Stimulated activated CD4-positive, alpha-beta T cell treated with anti-CD3 and anti-CD28 coated beads, Interleukin-15, amount 100 ng/mL, for 1 hour (primary cell): ENCODE results near the gene KCMF1.
"Not testable (repeated sequence)": the region's sequence is repeated elsewhere in the genome, so short reads cannot be mapped to it uniquely, and the experiment has no call there.

Source experiments
- DNase-seq, 2 donors: peaks; one replicate each; pipeline ENCODE4 v3.0.0-alpha.2; 2020; ENCODE audit warnings: low read depth in 1 of 2, low spot score in 1 of 2

The KCMF1 gene

GRCh38 chr2:84970868-84971509, at the start of gene KCMF1:
Gene KCMF1 (plus strand): TSS chr2:84971161. CDS start chr2:84971452, 291 bp downstream.
- peak; percentile 39 to 62 for DNase-seq

- DNase-seq, result no peak
Observed at GRCh38 chr2:84923009-84923408, 48.0 kb upstream of the KCMF1 start.

DNA sequence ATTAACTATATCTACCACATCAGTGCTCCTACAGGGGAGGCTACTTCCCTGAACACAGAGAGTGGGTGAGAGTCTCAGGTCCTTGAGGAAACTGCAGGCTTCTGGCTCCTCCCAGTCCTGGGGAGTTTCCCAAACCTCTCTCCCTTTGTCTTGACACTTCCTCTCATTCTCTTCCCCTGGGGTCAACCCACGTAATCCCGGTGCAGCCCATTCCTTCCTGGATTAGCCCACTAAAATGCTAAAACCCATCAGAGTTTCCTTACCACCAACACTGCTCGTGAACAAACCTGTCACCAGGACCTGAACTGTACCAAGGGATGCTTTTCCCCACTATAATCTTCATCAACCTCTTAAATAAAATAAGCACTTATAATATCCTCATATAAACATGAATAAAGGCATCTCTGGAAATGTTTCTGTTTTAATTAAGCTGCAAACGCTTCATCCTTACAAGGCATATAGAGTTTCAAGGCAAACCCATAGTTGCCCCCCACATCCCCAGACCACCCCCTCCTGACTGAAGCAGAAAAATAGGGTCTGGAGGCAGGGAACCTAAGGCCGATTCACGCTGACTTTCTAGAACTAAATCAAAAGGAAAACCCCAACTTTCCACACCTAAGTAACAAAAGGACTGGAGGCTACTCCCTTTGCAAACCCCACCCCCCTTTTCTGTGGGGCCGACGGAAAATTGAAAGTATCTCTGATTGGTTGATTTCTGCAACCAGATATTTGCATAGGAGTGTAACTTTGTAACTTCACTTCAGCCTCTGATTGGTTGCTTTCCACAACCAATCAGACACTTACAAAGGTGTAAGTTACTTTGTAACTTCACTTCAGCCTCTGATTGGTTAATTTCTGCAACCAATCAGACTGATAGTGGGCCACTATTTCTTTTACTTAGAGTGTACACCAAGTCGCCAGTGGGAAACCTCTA, 46.5 kb upstream of the KCMF1 start:
- DNase-seq, result no peak

DNA sequence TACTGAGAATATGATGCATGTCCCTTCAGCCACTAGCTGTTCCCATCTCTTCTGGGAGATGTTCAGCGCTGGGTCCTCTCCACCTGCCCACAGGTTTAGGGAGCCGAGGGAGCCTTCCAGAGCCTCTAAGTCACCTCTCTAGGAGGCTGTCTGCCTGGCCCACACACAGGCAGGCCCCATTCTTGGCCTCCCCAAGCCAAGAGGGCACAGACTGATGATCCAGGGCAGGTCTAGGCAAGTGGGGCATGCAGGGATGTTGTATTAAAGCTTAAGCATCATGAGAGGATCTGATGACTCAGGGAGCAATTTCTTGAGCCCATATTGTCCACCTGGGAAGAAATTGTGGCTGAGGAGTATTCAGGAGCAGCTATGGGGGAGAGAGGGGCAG, 45.6 kb upstream of the KCMF1 start:
- no peak for DNase-seq

DNA sequence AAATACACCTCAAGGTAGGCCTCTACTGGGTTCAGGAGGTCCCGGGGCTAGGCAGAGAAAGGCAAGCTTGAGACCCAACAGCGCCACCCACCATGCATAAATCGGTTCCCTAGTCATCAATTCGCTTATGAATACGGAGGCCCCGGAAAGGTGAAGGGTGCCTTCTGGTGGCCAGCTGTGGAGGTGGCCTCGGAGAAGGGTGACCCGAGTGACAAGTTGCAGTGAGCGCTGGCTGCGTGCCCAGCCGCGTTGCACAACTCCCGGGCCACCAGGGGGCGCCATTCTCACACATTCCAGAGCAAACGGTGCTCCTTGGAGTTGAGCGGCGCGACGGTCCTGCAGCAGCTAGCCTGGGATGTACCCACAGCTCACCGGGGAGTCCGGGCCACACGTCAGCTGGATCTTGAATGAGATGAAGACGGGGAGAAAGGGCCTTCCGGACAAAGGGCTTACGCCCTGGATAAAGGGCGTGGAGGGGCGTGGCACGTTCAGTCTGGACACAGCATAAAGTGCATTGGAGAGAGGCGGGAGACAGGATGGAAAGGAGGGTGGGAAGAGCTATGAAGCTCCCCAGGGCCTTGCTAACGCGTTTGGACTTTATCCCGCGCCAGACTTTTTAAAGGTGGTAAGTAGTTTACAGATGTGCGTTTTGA, 45.1 kb upstream of the KCMF1 start:
- DNase-seq, result peak; percentile 97 to 99

- DNase-seq, result no peak
Observed at GRCh38 chr2:84927275-84927627, 43.7 kb upstream of the KCMF1 start.

- DNase-seq, result no peak
Observed at GRCh38 chr2:84931384-84931821, 39.6 kb upstream of the KCMF1 start.

- DNase-seq, result no peak
Observed at GRCh38 chr2:84938194-84938879, 32.6 kb upstream of the KCMF1 start.

DNA sequence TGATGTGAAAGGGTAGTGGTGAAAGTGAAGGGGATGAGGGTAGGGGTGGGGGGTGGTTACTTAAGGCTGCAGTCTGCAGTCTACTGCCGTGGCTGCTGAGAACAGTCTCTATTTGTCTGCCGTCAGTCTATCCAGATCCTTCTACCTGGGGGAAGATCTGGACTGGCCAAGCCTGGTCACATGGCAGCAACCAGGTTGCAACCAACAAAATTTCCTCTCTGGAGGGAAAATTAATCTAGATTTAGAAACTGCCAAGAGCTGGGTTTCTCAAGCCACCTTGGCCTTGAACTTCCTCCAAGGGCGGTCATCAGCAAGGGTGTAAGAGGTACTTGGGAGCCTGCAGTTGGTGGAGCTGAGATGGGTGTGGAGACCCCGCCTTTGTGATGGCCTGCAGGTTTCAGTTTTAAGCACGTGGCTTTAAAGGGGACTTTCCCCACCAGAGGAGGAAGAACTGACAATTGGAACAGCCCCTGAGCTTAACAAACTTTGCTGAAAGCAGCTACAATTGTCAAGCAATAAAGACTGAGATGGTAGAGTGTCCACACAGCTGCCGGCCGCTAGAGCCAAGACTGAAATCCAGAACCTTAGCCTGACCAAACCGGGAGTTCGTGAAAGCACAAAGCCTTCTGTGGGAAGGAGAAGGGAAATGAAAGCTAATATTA, 31.4 kb upstream of the KCMF1 start:
- DNase-seq, result peak; percentile 27 to 47

- no peak for DNase-seq
Observed at GRCh38 chr2:84940088-84940470, 30.9 kb upstream of the KCMF1 start.

DNA sequence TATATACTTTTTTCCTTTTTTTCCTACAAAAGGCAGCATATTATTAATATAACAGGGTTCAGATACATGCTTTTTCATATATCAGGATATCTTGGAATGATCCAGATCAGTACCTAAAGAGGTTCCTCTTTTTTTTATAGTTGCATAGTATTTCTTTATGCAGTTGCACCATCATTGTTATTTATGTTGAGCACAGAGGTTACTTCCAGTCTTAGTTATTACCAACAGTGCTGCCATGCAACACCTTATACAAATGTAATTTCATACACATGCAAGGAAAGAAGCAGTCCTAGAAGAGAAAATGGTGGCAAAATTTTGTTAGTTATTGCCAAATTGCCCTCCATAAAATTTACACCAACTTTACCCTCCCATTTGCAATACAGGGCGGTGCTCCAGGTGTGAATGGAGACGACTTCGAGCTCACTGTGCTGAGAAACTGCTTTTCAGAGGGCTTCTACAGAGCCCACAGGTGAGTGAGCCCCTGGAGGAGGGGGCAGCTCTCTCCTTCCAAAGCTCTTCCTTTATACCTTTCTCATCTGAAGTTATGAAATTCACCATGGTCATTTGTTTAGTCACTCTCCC, 30.0 kb upstream of the KCMF1 start:
- DNase-seq, result no peak

DNA sequence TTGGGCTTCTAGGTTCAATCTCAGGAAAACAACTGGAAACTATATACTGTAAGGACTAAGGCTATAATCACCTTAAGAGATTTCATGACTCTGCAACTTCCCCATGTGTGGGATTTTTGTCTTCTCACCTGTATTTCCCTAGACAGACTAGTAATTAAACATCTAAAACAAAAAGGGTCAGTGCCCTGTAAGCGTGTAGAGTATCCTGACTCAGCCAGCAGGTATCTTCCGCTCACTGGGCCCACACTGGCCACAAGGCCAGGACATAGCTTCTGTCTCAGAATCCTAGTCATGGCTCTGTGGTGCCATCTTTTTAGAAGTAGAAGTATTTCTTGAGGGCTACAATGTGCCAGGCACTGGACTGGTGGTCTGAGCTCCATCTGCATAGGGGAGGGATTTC, 28.8 kb upstream of the KCMF1 start:
- no peak for DNase-seq

DNA sequence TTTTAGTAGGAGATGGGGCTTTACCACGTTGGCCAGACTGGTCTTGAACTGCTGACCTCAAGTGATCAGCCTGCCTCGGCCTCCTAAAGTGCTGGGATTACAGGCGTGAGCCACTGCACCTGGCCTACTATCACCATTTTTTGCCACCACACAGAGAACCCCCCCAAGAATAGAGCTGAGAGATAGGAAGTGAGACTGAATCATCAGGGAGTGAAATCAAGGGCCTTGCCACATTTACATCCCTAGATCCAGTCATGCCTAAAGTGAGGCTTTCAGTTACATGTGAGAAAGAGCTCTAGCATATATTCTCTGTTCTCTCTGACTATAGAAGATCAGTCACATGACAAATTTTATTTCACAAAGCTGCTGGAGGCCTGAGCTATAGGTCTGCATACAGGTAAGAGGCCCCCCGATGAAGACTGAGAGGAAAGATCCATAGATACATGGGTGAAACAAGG, 28.0 kb upstream of the KCMF1 start:
- no peak for DNase-seq

DNA sequence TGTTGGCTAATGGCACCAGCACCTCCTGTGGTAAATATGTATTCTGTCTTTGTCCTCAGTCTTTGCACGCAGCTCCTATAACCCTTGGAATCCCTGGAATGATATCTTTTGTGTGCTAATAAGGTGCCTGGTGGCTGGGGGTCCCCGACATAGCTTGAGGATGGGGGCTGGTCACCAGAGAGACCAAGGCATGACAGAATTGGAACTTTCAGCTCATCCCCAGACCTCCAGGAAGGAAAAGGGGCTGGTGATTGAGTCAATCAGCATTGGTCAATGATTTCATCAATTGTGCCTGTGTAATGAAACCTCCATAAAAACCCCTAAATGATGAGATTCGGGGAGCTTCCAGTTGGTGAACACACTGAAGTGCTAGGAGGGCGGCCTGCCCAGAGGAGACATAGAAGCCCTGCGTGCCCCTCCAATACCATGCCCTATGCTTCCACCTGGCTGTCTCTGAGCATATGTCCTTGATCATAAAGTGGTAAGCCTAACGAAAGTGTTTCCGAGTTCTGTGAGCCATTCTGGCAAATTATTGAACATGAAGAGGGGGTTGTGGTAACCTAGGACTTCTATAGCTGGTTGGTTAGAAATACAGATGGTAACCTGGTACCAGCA, 26.6 kb upstream of the KCMF1 start:
- DNase-seq, result no peak

DNA sequence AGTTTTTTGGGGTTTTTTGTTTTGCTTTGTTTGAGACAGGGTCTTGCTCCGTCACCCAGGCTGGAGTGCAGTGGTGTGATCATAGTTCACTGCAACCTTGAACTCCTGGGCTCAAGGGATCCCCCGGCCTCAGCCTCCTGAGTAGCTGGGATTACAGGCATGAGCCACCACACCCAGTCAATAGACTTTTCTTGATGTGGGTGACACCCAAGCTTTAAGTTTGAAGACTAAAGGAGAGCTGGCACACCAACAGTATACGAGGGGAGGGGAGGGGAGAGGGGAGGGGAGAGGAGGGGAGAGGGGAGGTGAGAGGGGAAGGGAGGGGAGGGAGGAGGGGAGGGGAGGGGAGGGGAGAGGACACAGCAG, 25.1 kb upstream of the KCMF1 start:
- not testable (repeated sequence) for DNase-seq

DNA sequence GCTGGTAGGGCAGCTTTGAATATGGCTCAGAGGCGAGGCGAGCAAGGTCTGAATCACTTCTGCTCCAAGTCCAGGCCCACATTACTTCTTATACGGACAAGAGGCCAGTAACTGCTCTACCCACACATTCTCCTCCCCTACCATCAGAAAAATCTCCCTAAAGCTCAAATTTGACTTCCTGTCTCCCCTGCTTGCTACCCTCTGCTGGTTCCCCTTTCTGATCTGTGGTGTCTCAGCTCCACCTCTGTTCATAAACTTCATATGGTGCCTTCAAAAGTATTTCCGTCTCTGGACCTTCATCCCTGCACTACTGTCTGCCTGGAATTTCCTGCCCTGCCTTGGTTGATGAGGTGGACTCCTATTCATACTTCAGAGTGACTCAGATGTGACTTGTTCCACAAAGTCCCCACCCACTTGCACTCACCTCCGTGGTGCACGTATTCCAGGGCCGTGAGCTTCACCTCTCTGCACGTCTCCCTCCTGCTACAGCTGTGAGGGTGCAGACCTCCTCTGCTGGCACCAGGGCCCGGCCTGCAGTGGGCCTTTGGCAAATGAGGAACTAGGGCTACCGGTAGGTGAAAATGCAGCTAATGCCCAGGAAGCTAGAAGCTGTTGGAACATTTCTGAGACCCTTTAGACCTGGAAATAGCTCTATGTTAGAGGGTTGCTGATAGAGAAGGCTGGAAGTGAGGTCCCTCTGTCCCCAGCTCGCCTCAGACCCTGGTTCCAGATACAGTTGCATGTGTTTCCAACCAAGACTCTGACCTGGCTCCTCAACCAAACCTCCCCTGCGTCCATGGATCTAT, 24.6 kb upstream of the KCMF1 start:
- DNase-seq, result peak in 1 of 2 donors; percentile 52

DNA sequence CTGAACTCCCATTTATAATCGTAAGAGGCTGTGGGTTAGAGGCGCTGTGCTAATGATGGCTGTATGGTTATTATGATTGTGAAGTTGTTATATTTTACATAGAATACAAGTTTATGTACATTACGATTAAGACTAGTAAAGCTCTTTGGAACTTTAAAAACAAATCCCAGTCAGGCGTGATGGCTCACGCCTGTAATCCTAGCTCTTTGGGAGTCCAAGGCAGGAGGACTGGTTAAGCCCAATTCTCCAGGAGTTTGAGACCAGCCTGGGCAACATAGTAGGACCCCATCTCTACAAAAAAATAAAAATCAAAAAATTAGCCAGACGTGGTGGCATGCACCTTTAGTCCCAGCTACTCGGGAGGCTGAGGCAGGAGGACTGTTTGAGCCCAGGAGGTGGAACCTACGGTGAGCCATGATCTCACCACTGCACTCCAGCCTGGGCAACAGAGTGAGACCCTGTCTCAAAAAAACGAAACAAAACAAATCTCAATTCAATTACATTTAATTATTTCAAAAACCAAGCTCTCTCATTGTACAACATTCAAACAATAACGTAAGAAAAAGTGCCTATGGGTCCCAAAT, 23.9 kb upstream of the KCMF1 start:
- DNase-seq, result no peak

DNA sequence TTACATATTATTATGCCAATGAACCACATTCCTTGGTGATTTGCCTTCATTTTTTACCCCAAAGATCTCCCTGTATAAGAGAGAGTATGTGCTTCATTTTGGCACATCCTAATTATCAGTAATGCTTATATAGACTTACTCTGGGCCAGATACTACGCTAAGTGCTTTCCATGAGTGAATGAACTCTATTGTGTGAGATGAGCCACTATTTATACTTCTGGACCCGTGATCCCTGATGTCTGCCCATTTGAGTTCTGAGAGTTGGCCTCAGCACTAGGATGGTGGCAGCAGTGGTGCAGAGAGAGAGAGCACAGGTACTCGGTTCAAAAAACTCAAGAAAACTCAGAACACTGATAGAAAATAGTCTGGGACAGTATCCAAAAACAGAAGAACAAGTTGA, 17.4 kb upstream of the KCMF1 start:
- no peak for DNase-seq

DNA sequence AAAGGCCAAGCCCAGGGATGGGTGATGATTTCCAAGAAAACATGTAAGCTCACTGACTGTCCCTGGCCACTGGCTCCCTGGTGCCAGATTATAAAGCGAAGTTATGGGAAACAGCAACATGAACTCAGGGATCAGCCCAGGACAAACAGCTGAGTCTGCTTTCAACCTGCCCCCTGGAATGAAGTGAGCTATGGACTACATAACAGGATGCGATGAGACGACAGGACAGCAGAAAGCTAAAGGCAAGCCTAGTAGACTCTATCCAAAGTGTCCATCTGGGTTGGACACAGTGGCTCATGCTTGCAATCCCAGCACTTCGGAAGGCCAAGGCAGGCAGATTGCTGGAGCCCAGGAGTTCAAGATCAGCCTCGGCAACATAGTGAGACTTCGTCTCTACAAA, 16.6 kb upstream of the KCMF1 start:
- no peak for DNase-seq
